Measurements from ENCODE around the gene UBE2H.

DNA sequence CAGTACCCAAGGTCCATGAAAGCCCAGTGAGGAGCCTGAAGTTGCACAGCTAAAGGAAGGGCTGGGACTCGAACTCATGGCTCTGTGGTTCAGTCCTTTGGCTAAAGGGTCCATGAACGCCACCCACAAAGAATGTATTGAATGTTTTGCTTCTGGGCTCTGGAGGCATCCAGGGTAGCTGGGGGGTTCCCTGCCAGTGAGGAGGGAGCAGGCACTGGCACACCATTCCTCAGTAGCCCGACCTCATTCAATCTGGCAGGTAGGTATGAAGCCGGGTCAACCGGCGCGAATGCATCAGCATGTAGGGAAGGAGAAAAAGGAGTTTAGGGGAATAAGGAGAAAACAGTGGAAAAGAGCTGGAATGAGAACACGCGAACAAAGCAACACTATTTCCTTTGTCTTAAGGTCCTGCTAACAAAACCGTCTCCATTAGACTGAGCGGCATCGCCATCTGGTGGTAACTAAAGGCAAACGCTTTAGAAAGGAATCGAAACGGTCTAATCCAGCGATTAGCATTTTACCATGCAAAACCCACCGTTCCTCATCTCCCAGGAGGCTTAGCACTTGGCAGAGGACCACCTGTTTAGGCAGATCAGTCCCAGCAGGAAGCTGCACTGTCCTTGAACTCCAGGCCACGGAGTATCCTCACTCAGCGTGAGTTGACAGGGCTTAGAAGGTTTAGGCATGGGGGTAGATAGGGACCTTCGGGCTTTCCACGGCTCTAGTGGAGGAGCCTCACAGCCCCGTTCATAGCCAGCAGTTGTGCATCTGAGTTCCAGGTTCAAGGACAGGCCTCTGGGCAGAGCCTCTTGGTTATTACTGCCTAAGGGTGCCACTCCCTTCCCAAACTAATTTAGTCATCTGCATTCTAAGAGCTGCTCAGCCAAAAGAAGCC is 122.8 kb downstream of the UBE2H start:
- TF ChIP-seq CTCF (IDR thresholded peaks at IDR 0.05), result peak; percentile 62 to 80 (median 77)
- TF ChIP-seq POLR2AphosphoS5 (IDR thresholded peaks at IDR 0.05), result peak in 1 of 2 donors; percentile 14

Data from upper lobe of left lung (tissue), 4 donors.